HG02840 (cell line): ENCODE results near the gene PTPN18.
A peak's percentile ranks its signal among the peaks of the same experiment; 100 is the strongest.

ENCODE experiments used
- ATAC-seq: cut with Tn5 transposase; IDR thresholded peaks from one replicate; pipeline ENCODE4 v1.9.1; 2021; ENCODE audit warnings: mild to moderate bottlenecking, moderate library complexity, moderate number of reproducible peaks; ENCODE audit not compliant: unreplicated experiment, low FRiP score

PTPN18 gene

GRCh38 chr2:130338793-130339345 lies 17.0 kb upstream of the PTPN18 start:
- no peak for ATAC-seq

- ATAC-seq, result no peak
These were observed 15.7 kb upstream of the PTPN18 start for GRCh38 chr2:130339885-130340745.

GRCh38 chr2:130341562-130342019 lies 14.3 kb upstream of the PTPN18 start:
- peak; percentile 2 for ATAC-seq

GRCh38 chr2:130342020-130342532 lies 13.8 kb upstream of the PTPN18 start:
- peak; percentile 68 for ATAC-seq

GRCh38 chr2:130342533-130343275 lies 13.2 kb upstream of the PTPN18 start, which contains the start of gene IMP4:
TSS of gene IMP4 (plus strand) at chr2:130342897. CDS start at chr2:130342933, 36 bp downstream.
- ATAC-seq, result peak; percentile 86

- ATAC-seq, result no peak
These were observed 11.3 kb upstream of the PTPN18 start for GRCh38 chr2:130344578-130344977.

GRCh38 chr2:130345091-130345490 lies 10.8 kb upstream of the PTPN18 start:
- ATAC-seq, result no peak

- no peak for ATAC-seq
These were observed 10.2 kb upstream of the PTPN18 start for GRCh38 chr2:130345611-130346010.

- ATAC-seq, result no peak
These were observed 9.7 kb upstream of the PTPN18 start for GRCh38 chr2:130346041-130346740.

GRCh38 chr2:130346741-130347066 lies 9.2 kb upstream of the PTPN18 start:
- no peak for ATAC-seq

GRCh38 chr2:130347220-130347925 lies 8.5 kb upstream of the PTPN18 start:
- no peak for ATAC-seq

GRCh38 chr2:130349174-130349573 lies 6.7 kb upstream of the PTPN18 start:
- ATAC-seq, result no peak

GRCh38 chr2:130351711-130352110 lies 4.1 kb upstream of the PTPN18 start:
- no peak for ATAC-seq

- ATAC-seq, result no peak
These were observed 3.6 kb upstream of the PTPN18 start for GRCh38 chr2:130352237-130352636.

- no peak for ATAC-seq
These were observed 2.3 kb upstream of the PTPN18 start for GRCh38 chr2:130353291-130354138.

- ATAC-seq, result no peak
These were observed 1.8 kb upstream of the PTPN18 start for GRCh38 chr2:130354139-130354428.

- no peak for ATAC-seq
These were observed 681 bp upstream of the PTPN18 start for GRCh38 chr2:130355172-130355577.

GRCh38 chr2:130357864-130358263 lies 2.0 kb downstream of the PTPN18 start:
- no peak for ATAC-seq
